Ishikawa (cell line): ENCODE data around the gene SPCS3.

Experiments used
- CEBPB ChIP-seq: IDR thresholded peaks from 2 replicates; pipeline ENCODE4 v1.6.1; 2012
- CREB1 ChIP-seq: IDR thresholded peaks from 2 replicates; pipeline ENCODE4 v1.6.1; 2012; ENCODE audit warnings: low read depth
- EGR1 ChIP-seq: IDR thresholded peaks from 2 replicates; pipeline ENCODE4 v1.6.1; 2012
- EP300 ChIP-seq: IDR thresholded peaks from 2 replicates; pipeline ENCODE4 v1.6.1; 2012; ENCODE audit warnings: borderline replicate concordance
- FOXM1 ChIP-seq: IDR thresholded peaks from 2 replicates; pipeline ENCODE4 v1.6.1; 2012; ENCODE audit warnings: low read depth, borderline replicate concordance
- NFIC ChIP-seq: IDR thresholded peaks from 2 replicates; pipeline ENCODE4 v1.6.1; 2012
- RAD21 ChIP-seq: IDR thresholded peaks from 2 replicates; pipeline ENCODE4 v1.6.1; 2012; ENCODE audit warnings: low read depth
- TAF1 ChIP-seq: IDR thresholded peaks from 2 replicates; pipeline ENCODE4 v1.6.1; 2012; ENCODE audit warnings: low read depth, mild to moderate bottlenecking
- TCF12 ChIP-seq: IDR thresholded peaks from 2 replicates; pipeline ENCODE4 v1.6.1; 2012; ENCODE audit warnings: low read depth
- TEAD4 ChIP-seq: IDR thresholded peaks from 2 replicates; pipeline ENCODE4 v1.6.1; 2012
- YY1 ChIP-seq: IDR thresholded peaks from 2 replicates; pipeline ENCODE4 v1.6.1; 2012; ENCODE audit warnings: low read depth
- ZBTB7A ChIP-seq: IDR thresholded peaks from 2 replicates; pipeline ENCODE4 v1.6.1; 2012; ENCODE audit warnings: low read depth
- TF ChIP-seq, protein P1 (sequence below): IDR thresholded peaks from 2 replicates; pipeline ENCODE4 v1.6.1; 2012
- TF ChIP-seq, protein P2 (sequence below): IDR thresholded peaks from 2 replicates; pipeline ENCODE4 v1.6.1; 2012; ENCODE audit warnings: low read depth, mild to moderate bottlenecking
- TF ChIP-seq, protein P3 (sequence below): IDR thresholded peaks from 2 replicates; pipeline ENCODE4 v1.6.1; 2012

Gene SPCS3

DNA sequence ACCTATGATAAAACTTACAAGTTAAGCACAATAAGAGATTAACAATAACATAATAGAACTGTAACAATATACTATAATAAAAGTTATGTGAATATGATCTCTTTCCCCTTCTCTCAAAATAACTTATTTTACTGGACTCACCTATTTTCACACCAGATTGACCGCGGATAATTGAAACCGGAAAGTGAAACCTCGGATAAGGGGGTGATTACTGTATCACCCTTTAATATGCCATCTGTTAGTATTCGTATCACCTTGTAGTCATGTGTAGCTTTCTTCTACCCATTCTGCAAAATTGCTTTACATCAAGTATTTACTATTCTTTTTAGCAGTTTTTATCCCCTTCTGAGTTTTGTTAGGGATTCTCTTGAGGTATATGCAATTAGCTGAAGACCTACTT lies 1.8 kb downstream of the SPCS3 start:
- no peak for TF ChIP-seq EGR1
- no peak for TF ChIP-seq TEAD4
- no peak for TF ChIP-seq TAF1
- TF ChIP-seq CEBPB, result no peak
- no peak for TF ChIP-seq YY1
- TF ChIP-seq TCF12, result no peak
- TF ChIP-seq FOXM1, result no peak
- TF ChIP-seq CREB1, result no peak
- TF ChIP-seq, protein P1, sequence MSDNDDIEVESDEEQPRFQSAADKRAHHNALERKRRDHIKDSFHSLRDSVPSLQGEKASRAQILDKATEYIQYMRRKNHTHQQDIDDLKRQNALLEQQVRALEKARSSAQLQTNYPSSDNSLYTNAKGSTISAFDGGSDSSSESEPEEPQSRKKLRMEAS, result no peak
- TF ChIP-seq NFIC, result no peak
- TF ChIP-seq, protein P2, sequence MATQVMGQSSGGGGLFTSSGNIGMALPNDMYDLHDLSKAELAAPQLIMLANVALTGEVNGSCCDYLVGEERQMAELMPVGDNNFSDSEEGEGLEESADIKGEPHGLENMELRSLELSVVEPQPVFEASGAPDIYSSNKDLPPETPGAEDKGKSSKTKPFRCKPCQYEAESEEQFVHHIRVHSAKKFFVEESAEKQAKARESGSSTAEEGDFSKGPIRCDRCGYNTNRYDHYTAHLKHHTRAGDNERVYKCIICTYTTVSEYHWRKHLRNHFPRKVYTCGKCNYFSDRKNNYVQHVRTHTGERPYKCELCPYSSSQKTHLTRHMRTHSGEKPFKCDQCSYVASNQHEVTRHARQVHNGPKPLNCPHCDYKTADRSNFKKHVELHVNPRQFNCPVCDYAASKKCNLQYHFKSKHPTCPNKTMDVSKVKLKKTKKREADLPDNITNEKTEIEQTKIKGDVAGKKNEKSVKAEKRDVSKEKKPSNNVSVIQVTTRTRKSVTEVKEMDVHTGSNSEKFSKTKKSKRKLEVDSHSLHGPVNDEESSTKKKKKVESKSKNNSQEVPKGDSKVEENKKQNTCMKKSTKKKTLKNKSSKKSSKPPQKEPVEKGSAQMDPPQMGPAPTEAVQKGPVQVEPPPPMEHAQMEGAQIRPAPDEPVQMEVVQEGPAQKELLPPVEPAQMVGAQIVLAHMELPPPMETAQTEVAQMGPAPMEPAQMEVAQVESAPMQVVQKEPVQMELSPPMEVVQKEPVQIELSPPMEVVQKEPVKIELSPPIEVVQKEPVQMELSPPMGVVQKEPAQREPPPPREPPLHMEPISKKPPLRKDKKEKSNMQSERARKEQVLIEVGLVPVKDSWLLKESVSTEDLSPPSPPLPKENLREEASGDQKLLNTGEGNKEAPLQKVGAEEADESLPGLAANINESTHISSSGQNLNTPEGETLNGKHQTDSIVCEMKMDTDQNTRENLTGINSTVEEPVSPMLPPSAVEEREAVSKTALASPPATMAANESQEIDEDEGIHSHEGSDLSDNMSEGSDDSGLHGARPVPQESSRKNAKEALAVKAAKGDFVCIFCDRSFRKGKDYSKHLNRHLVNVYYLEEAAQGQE, result no peak
- TF ChIP-seq, protein P3, sequence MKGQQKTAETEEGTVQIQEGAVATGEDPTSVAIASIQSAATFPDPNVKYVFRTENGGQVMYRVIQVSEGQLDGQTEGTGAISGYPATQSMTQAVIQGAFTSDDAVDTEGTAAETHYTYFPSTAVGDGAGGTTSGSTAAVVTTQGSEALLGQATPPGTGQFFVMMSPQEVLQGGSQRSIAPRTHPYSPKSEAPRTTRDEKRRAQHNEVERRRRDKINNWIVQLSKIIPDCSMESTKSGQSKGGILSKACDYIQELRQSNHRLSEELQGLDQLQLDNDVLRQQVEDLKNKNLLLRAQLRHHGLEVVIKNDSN, result no peak

DNA sequence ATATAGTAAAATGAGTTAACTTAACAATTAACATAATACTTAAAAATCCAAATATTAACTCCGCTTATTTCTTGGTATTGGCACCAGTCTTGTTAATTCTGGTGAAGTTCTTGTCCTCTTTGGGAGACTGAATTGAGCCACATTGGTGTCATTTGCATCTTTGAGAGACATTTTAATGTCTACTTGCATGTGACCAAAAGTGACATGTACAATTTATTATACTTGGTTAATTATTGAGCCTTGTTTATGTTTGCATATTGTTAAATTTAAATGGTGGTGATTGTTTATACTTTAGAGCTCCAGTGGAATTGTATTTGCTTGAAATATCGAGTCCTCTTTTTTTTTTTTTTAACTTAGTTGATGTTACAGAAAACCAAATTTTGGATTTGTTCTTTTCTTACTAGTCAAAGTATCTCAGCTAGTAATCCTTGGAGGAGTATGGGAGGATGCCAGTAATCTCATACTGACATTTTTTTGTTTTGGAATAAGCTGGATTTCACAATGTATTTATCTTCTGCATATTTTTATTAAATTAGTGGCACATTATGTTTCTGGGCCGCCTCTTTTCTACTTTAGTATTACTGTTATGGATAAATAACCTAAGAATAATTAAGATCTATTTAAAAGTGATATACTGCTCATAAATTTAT lies 3.9 kb downstream of the SPCS3 start:
- TF ChIP-seq NFIC, result no peak
- TF ChIP-seq ZBTB7A, result no peak
- no peak for TF ChIP-seq RAD21
- TF ChIP-seq, protein P2, result no peak
- no peak for TF ChIP-seq EP300
- no peak for TF ChIP-seq EGR1
- no peak for TF ChIP-seq TAF1
- TF ChIP-seq, protein P1, result no peak
- no peak for TF ChIP-seq CREB1
- TF ChIP-seq TEAD4, result no peak
- TF ChIP-seq CEBPB, result no peak
- no peak for TF ChIP-seq YY1
- TF ChIP-seq FOXM1, result no peak

DNA sequence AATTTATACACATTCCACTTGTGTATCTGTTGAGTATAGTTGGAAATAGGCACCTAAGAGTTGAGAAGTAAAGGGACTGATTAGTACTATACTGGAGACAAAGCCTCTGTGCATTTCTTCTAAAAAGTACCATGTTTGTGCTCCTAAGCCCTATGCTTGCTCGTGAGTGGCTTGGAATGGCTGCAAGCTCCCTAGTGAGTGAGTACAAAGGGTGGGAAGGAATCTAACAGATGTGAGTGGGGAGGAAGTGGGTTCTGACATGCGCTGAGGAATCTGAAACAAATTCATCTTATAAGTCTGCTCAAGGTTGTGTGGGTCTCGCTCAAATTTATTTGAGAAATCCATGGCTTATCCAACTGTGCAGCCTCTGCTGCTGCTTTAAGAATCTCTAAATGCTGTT lies 13.3 kb downstream of the SPCS3 start:
- no peak for TF ChIP-seq NFIC
- TF ChIP-seq RAD21, result no peak
- TF ChIP-seq TCF12, result no peak
- no peak for TF ChIP-seq ZBTB7A
- TF ChIP-seq, protein P2, result no peak
- TF ChIP-seq YY1, result no peak
- TF ChIP-seq, protein P3, result no peak
- no peak for TF ChIP-seq CREB1
- TF ChIP-seq TEAD4, result no peak
- no peak for TF ChIP-seq FOXM1
- TF ChIP-seq TAF1, result no peak
- no peak for TF ChIP-seq CEBPB
- TF ChIP-seq EP300, result no peak
- no peak for TF ChIP-seq EGR1
- TF ChIP-seq, protein P1, result no peak

DNA sequence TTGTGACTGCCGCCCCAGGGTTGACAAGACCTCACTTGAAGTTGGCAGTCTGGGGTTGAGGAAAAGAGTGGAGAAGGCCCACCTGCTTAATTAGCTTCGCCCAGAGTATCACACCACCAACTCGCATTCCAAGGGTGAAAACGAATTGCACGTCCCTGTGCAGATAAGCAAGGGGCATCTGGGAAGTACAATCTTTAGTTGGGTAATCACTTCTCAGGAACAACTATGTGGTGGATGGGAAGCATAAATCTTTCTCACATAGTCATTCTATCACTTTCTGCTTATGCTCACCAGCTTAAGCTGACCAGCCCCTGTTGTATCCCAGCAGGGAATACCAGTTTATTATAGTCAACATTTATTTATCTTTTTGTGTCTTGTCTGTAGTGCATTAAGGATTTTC lies 14.3 kb downstream of the SPCS3 start:
- TF ChIP-seq TCF12 (no peak), TAF1 (no peak), EGR1 (no peak), ZBTB7A (no peak), CEBPB (no peak), RAD21 (no peak), EP300 (no peak), CREB1 (no peak), NFIC (no peak), FOXM1 (no peak), YY1 (no peak), TEAD4 (no peak)
- TF ChIP-seq, protein P2, result no peak
- TF ChIP-seq, protein P3, result no peak
- TF ChIP-seq, protein P1, result no peak
